ENCODE results near the gene LGR6. TPM values are rescaled to one million over a fixed set of nuclear protein-coding genes. Genes with fewer than 3 reads are reported as not detected.

LGR6 gene
- total and polyA plus RNA-seq, 2 of the 8 experiments (the other 6 are each of a cell fraction or from before 2014, with no cell fraction given): 0.50 to 1.0 TPM

GRCh38 chr1:202200112-202200548 lies 6.5 kb downstream of the LGR6 start:
- no peak overlapping the region; the same call in 1 of the 2 replicates for H4K8ac ChIP-seq (ENCODE audit: extremely low read depth, insufficient read depth, low read length)
- no peak overlapping the region for H2BK5ac ChIP-seq (ENCODE audit: low read depth, low read length)
- H3K4me1 ChIP-seq (replicated peaks in 1 of 4; ENCODE audit: control insufficient read depth in 3 of 4, insufficient read depth in 4 of 4, low read length in 3 of 4): no peaks in the 10 kb centered on the region
- POLR2A ChIA-PET (ENCODE audit: partially characterized antibody): no interaction called here
- H2BK12ac ChIP-seq (ENCODE audit: low read depth, low read length): no peak overlapping the region
- H2BK120ac ChIP-seq (replicated peaks; ENCODE audit: low read depth, low read length): no peak overlapping the region
- H3K23me2 ChIP-seq (ENCODE audit: low read depth, low read length): peaks cover 9% of the 10 kb centered on the region; the same call in 1 of the 2 replicates
- H2BK15ac ChIP-seq (ENCODE audit: low read length): no peak overlapping the region
- no peak overlapping the region for H3K4ac ChIP-seq (replicated peaks; ENCODE audit: insufficient read length, low read depth, low read length)
- H3K18ac ChIP-seq (ENCODE audit: extremely low read depth, low read length): no peak overlapping the region
- DNase-seq (ENCODE audit: low read depth in 1 of 2, low spot score in 2 of 2): no peak
- no peaks in the 10 kb centered on the region for H3K36me3 ChIP-seq (ENCODE audit: control insufficient read depth in 2 of 4, insufficient read depth in 4 of 4, low read length in 3 of 4)
- no peak overlapping the region for H3K56ac ChIP-seq (replicated peaks; ENCODE audit: insufficient read length, low read depth, low read length)
- no peak overlapping the region for H2AK5ac ChIP-seq (ENCODE audit: low read depth, low read length)
- no peaks in the 10 kb centered on the region for H3K9me3 ChIP-seq (ENCODE audit: insufficient read depth in 2 of 2, low read depth in 1 of 2, low read length in 1 of 2)
- 79% methylated on average over 4 of the region's 4 CpGs; no CpG with 5 or more reads in 1 of the 2 experiments for WGBS, 2 experiments (ENCODE audit: extremely low coverage in 1 of 2, insufficient coverage in 1 of 2, insufficient read length in 1 of 2, insufficient replicate concordance in 2 of 2, low coverage in 1 of 2, low lambda C conversion rate in 2 of 2, missing lambda C conversion rate in 1 of 2)
- no peak overlapping the region for H3K4me3 ChIP-seq (ENCODE audit: extremely low read depth in 1 of 4, insufficient read depth in 2 of 4, low read depth in 3 of 4, low read length in 4 of 4)
- no peaks in the 10 kb centered on the region for H3K79me1 ChIP-seq (ENCODE audit: low read depth, low read length)
- no peak overlapping the region for H2AFZ ChIP-seq (ENCODE audit: low read length)
- H4K5ac ChIP-seq (ENCODE audit: insufficient read length, low read depth, low read length): no peak overlapping the region
- no peak overlapping the region for H3K9ac ChIP-seq (replicated peaks in 1 of 4; ENCODE audit: extremely low read depth in 1 of 4, low read depth in 3 of 4, low read length in 3 of 4)
- no peak overlapping the region for H4K91ac ChIP-seq (replicated peaks; ENCODE audit: insufficient read length, low read length)
- peaks cover 0 to 9% (median 4%) of the 10 kb centered on the region in 4 experiments; a peak in 5 of 7 replicates for H3K27me3 ChIP-seq (replicated peaks in 1 of 4; ENCODE audit: control insufficient read depth in 3 of 4, extremely low read depth in 1 of 4, insufficient read depth in 3 of 4, low read length in 3 of 4)
- H2BK20ac ChIP-seq (ENCODE audit: low read length): no peak overlapping the region
- H4K20me1 ChIP-seq (replicated peaks in 1 of 2; ENCODE audit: control insufficient read depth in 1 of 2, insufficient read depth in 2 of 2, low read length in 2 of 2): no peaks in the 10 kb centered on the region
- TF ChIP-seq RAD21 (IDR thresholded peaks at IDR 0.05 in 1 of 2, conservative IDR thresholded peaks at IDR 0.05 in 1 of 2; ENCODE audit: low read depth in 2 of 2, low read length in 2 of 2) (peak in 1 of 2 experiments; percentile 2; a peak in 1 of 4 replicates), CEBPB (IDR thresholded peaks at IDR 0.05; ENCODE audit: low read depth, low read length) (no peak)
- H3K27ac ChIP-seq (ENCODE audit: low read depth, low read length): no peak overlapping the region
- H3K14ac ChIP-seq (ENCODE audit: insufficient read length): no peak overlapping the region
- H3K4me2 ChIP-seq (ENCODE audit: insufficient read depth in 1 of 2, low read depth in 2 of 2, low read length in 2 of 2): no peak overlapping the region
- FAIRE-seq: no peak
- CTCF ChIA-PET (ENCODE audit: partially characterized antibody): interaction anchor here (0.6 to 3.7 kb wide), 15 partner anchors 10 to 776 kb away, joined by 3 to 30 read pairs (median 5); no protein-coding TSS in a partner anchor
- no peaks in the 10 kb centered on the region for H3K79me2 ChIP-seq (ENCODE audit: control insufficient read depth in 1 of 2, insufficient read depth in 2 of 2, low read length in 2 of 2)
- no peak overlapping the region for H3K23ac ChIP-seq (ENCODE audit: insufficient read length)
